Osteocyte (in vitro differentiated cells): ENCODE data around the gene TOR2A. TPM values are rescaled to one million over a fixed set of nuclear protein-coding genes. Genes with fewer than 3 reads are reported as not detected.

Source experiments
- DNase-seq: peaks from one replicate; pipeline ENCODE4 v3.0.0; 2021; ENCODE audit warnings: mixed read lengths; ENCODE audit not compliant: unreplicated experiment; ENCODE audit errors: extremely low spot score
- H3K27ac Mint-ChIP-seq: one replicate; pipeline ENCODE4 v1.8.0; 2021; ENCODE audit warnings: mild to moderate bottlenecking, mixed read lengths; ENCODE audit not compliant: unreplicated experiment
- H3K27me3 Mint-ChIP-seq: one replicate; pipeline ENCODE4 v1.8.0; 2021; ENCODE audit warnings: mixed read lengths; ENCODE audit not compliant: unreplicated experiment
- H3K36me3 Mint-ChIP-seq: one replicate; pipeline ENCODE4 v1.8.0; 2021; ENCODE audit warnings: mixed read lengths; ENCODE audit not compliant: unreplicated experiment
- H3K4me1 Mint-ChIP-seq: one replicate; pipeline ENCODE4 v1.8.0; 2021; ENCODE audit warnings: mixed read lengths; ENCODE audit not compliant: unreplicated experiment
- H3K4me3 Mint-ChIP-seq: one replicate; pipeline ENCODE4 v1.8.0; 2021; ENCODE audit warnings: mild to moderate bottlenecking, moderate library complexity, mixed read lengths; ENCODE audit not compliant: unreplicated experiment
- H3K9me3 Mint-ChIP-seq: one replicate; pipeline ENCODE4 v1.8.0; 2021; ENCODE audit warnings: mixed read lengths; ENCODE audit not compliant: unreplicated experiment
- CTCF ChIP-seq: fragments of 200-600 bp; sonication (generic); IDR thresholded peaks from 2 replicates; pipeline ENCODE4 v1.5.0; 2021; ENCODE audit warnings: antibody characterized with exemption, mild to moderate bottlenecking, moderate library complexity
- total RNA-seq: library from RNA; stranded (reverse); gene quantifications from 2 replicates; pipeline ENCODE4 v1.2.1, GENCODE V29; 2021

Gene TOR2A
- total RNA-seq, 1 donor from 2014 or later, result 9.3 TPM

- Mint-ChIP-seq H3K36me3 (no peaks in the 10 kb centered on the region), H3K9me3 (no peaks in the 10 kb centered on the region), H3K27ac (no peak overlapping the region), H3K27me3 (no peaks in the 10 kb centered on the region), H3K4me1 (peaks cover 7% of the 10 kb centered on the region), H3K4me3 (no peak overlapping the region)
- no peak for DNase-seq
- TF ChIP-seq CTCF, result no peak
These were observed 11.7 kb downstream of the TOR2A start for GRCh38 chr9:127723444-127723843.

GRCh38 chr9:127723013-127723412, 12.1 kb downstream of the TOR2A start:
- H3K9me3 Mint-ChIP-seq, result no peaks in the 10 kb centered on the region
- H3K27me3 Mint-ChIP-seq, result no peaks in the 10 kb centered on the region
- H3K4me1 Mint-ChIP-seq, result peaks cover 7% of the 10 kb centered on the region
- DNase-seq, result no peak
- no peak for TF ChIP-seq CTCF
- no peak overlapping the region for H3K4me3 Mint-ChIP-seq
- H3K36me3 Mint-ChIP-seq, result no peaks in the 10 kb centered on the region
- H3K27ac Mint-ChIP-seq, result no peak overlapping the region

GRCh38 chr9:127722055-127722745, 12.9 kb downstream of the TOR2A start:
- H3K36me3 Mint-ChIP-seq, result no peaks in the 10 kb centered on the region
- TF ChIP-seq CTCF, result no peak
- no peaks in the 10 kb centered on the region for H3K27me3 Mint-ChIP-seq
- H3K4me1 Mint-ChIP-seq, result peaks cover 7% of the 10 kb centered on the region
- H3K4me3 Mint-ChIP-seq, result no peak overlapping the region
- H3K9me3 Mint-ChIP-seq, result no peaks in the 10 kb centered on the region
- no peak for DNase-seq
- no peak overlapping the region for H3K27ac Mint-ChIP-seq

GRCh38 chr9:127721391-127721821, 13.7 kb downstream of the TOR2A start:
- Mint-ChIP-seq H3K27me3 (no peaks in the 10 kb centered on the region), H3K27ac (no peak overlapping the region), H3K9me3 (no peaks in the 10 kb centered on the region), H3K36me3 (no peaks in the 10 kb centered on the region), H3K4me1 (peaks cover 7% of the 10 kb centered on the region), H3K4me3 (no peak overlapping the region)
- DNase-seq, result no peak
- TF ChIP-seq CTCF, result no peak

- Mint-ChIP-seq H3K4me1 (peaks cover 13% of the 10 kb centered on the region), H3K36me3 (no peaks in the 10 kb centered on the region), H3K27ac (peak overlapping the region; percentile 34), H3K9me3 (no peaks in the 10 kb centered on the region), H3K4me3 (no peak overlapping the region), H3K27me3 (no peaks in the 10 kb centered on the region)
- DNase-seq, result no peak
- TF ChIP-seq CTCF, result no peak
These were observed 14.2 kb downstream of the TOR2A start for GRCh38 chr9:127720865-127721227.
